HepG2 (cell line): ENCODE results near the gene SLC35F1.

Source experiments
- DMAP1 ChIP-seq: IDR thresholded peaks from 2 replicates; pipeline ENCODE4 v1.6.1; 2016
- EHMT2 ChIP-seq: fragments of 200-600 bp; sonication (generic); IDR thresholded peaks from 2 replicates; pipeline ENCODE4 v1.7.0; 2017; ENCODE audit warnings: antibody characterized with exemption, low read depth, low read length, borderline replicate concordance
- ERF ChIP-seq: IDR thresholded peaks from 2 replicates; pipeline ENCODE4 v1.6.1; 2018; ENCODE audit warnings: missing biosample characterization, missing genetic modification reagents
- MTF1 ChIP-seq: sonication (generic); formaldehyde crosslinking; IDR thresholded peaks from 2 replicates; pipeline ENCODE4 v1.5.0; 2020; ENCODE audit warnings: missing genetic modification reagents
- POLR2AphosphoS5 ChIP-seq: IDR thresholded peaks from 2 replicates; pipeline ENCODE4 v1.6.1; 2012; ENCODE audit warnings: low read depth, low read length
- SUZ12 ChIP-seq: fragments of 150-350 bp; IDR thresholded peaks from 2 replicates; pipeline ENCODE4 v1.6.1; 2014; ENCODE audit warnings: low read depth, low read length
- TF ChIP-seq, protein P1 (sequence below): sonication (generic); formaldehyde crosslinking; IDR thresholded peaks from 2 replicates; pipeline ENCODE4 v1.5.0; 2020; ENCODE audit warnings: mild to moderate bottlenecking, missing genetic modification reagents, moderate library complexity
- TF ChIP-seq, protein P2 (sequence below): sonication (generic); formaldehyde crosslinking; IDR thresholded peaks from 2 replicates; pipeline ENCODE4 v1.8.0; 2022; ENCODE audit warnings: missing genetic modification reagents, low read depth, mild to moderate bottlenecking, borderline replicate concordance
- TF ChIP-seq, protein P3 (sequence below), 2 experiments: IDR thresholded peaks; 2 replicates each; pipeline ENCODE4 v1.6.1; 2011 to 2012; ENCODE audit warnings: low read length in 2 of 2, borderline replicate concordance in 1 of 2, low read depth in 1 of 2, mild to moderate bottlenecking in 1 of 2, moderate library complexity in 1 of 2

DNA sequence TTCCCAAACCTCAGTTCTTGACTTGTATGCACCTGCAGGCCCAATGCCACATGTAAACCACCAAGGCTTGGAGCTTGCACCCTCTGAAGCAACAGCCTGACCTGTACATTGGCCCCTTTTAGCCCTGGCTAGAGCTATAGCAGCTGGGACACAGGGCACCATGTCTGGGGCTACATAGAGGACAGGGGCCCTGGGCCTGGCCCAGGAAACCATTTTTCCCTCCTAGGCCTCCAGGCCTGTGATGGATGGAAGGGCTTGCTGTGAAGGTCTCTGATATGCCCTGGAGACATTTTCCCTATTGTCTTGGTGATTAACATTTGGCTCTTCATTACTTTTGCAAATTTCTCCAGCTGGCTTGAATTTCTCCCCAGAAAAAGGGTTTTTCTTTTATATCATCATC is 64.6 kb downstream of the SLC35F1 start:
- TF ChIP-seq POLR2AphosphoS5 (no peak), EHMT2 (no peak), MTF1 (CRISPR knock-in tag) (no peak), SUZ12 (no peak), ERF (no peak), DMAP1 (no peak)
- TF ChIP-seq, protein P1, sequence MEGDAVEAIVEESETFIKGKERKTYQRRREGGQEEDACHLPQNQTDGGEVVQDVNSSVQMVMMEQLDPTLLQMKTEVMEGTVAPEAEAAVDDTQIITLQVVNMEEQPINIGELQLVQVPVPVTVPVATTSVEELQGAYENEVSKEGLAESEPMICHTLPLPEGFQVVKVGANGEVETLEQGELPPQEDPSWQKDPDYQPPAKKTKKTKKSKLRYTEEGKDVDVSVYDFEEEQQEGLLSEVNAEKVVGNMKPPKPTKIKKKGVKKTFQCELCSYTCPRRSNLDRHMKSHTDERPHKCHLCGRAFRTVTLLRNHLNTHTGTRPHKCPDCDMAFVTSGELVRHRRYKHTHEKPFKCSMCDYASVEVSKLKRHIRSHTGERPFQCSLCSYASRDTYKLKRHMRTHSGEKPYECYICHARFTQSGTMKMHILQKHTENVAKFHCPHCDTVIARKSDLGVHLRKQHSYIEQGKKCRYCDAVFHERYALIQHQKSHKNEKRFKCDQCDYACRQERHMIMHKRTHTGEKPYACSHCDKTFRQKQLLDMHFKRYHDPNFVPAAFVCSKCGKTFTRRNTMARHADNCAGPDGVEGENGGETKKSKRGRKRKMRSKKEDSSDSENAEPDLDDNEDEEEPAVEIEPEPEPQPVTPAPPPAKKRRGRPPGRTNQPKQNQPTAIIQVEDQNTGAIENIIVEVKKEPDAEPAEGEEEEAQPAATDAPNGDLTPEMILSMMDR (CRISPR knock-in tag): no peak
- TF ChIP-seq, protein P2, sequence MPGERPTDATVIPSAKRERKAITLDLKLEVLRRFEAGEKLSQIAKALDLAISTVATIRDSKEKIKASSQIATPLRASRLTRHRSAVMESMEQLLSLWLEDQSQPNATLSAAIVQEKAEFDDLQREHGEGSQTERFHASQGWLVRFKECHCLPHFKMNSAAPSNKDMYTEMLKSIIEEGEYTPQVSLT: no peak
- TF ChIP-seq, protein P3, sequence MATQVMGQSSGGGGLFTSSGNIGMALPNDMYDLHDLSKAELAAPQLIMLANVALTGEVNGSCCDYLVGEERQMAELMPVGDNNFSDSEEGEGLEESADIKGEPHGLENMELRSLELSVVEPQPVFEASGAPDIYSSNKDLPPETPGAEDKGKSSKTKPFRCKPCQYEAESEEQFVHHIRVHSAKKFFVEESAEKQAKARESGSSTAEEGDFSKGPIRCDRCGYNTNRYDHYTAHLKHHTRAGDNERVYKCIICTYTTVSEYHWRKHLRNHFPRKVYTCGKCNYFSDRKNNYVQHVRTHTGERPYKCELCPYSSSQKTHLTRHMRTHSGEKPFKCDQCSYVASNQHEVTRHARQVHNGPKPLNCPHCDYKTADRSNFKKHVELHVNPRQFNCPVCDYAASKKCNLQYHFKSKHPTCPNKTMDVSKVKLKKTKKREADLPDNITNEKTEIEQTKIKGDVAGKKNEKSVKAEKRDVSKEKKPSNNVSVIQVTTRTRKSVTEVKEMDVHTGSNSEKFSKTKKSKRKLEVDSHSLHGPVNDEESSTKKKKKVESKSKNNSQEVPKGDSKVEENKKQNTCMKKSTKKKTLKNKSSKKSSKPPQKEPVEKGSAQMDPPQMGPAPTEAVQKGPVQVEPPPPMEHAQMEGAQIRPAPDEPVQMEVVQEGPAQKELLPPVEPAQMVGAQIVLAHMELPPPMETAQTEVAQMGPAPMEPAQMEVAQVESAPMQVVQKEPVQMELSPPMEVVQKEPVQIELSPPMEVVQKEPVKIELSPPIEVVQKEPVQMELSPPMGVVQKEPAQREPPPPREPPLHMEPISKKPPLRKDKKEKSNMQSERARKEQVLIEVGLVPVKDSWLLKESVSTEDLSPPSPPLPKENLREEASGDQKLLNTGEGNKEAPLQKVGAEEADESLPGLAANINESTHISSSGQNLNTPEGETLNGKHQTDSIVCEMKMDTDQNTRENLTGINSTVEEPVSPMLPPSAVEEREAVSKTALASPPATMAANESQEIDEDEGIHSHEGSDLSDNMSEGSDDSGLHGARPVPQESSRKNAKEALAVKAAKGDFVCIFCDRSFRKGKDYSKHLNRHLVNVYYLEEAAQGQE (IDR thresholded peaks at IDR 0.05; ENCODE audit: borderline replicate concordance in 1 of 2, low read depth in 1 of 2, low read length in 2 of 2): no peak
